ENCODE data around the gene UROS.

The UROS gene

DNA sequence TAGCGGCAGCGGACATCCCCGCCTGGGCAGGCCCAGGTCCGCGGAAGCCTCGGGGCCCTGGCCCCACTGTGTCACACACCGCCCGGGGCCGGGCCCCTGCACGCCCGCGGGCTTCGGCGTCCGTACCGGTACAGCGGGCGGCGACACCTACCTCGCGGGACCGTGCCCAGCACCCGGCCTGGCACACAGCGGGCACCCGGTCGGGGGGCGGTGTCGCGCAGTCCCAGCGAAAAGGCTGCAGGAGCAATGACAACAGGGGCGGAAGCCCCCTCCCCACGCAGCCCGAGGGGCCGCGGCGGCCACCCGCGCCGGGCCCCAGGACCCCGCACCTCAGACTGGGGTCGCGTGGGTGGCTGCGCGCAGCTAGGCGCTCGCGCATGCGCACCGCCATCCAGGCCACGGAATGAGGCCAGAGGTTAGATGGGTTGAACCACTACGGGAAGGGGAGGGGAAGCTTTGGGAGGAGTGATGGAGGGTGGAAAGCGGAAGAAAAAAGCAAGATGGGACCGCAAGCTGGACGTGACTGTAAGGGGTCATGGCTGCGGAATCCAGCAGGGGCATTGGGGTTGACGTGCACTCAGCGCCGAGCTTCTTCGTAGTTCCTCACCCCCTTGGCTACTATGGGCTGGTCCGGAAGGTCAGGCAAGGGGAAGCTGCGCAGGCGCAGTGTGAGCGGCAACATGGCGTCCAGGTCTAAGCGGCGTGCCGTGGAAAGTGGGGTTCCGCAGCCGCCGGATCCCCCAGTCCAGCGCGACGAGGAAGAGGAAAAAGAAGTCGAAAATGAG is at the start of gene UROS, which contains the start of gene BCCIP:
Gene UROS (minus strand): TSS at position 381 of the 785 bp plus-strand sequence. CDS start 6,759 bp downstream, outside the sequence.
Gene BCCIP (plus strand): TSS at position 669 of the 785 bp plus-strand sequence. CDS start 12 bp downstream, at position 681.
- peak; percentile 72 to 85 (median 79) for DNase-seq (ENCODE audit: low read depth in 2 of 3, low spot score in 1 of 3)

DNA sequence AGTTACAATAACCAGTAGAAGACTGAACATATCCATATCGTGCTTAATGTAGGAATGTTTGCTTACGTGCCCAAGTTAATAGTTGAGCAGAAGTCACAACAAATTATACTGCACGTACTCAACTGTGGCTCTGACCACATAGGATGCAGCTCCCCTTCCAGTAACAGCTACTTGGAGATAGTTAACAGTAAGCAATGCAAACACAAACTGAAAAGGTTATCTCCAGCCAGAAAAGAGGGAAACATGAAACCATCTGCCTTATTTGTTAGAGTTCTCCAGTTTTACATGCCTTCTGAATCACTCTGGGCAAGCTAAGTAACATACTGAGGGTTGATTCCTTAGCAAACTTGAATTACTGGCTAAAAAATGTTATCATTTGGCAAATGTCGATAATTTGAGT is 48.3 kb upstream of the UROS start:
- no peak for DNase-seq (ENCODE audit: low read depth in 2 of 3, low spot score in 1 of 3)

DNA sequence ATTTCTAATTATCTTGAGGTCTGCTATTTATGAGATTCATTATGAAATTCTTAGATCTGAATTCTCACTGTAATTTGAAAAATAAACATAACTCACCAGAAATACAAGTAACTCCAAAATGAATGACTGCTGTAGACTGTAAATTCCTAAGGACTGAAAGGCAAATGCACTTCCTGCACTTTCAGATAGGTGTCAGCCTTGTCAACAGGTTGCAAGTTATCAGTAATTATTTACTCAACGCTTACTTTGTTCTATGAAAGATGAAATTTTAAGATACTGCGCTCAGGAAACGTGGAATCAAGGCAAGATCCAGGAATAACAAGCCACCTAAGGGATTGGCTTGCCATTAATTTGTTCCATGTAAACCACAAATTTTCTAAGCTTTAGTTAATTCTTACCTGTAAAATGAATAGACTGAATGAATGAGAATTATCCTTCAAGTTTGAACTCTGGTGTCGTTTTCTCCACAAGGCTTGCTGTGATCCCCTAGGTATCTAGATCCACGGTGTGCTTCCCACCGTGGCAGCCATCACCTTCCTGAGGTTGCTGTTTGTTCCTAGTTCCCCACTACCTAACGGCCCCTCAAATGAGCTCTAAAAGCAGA is 45.4 kb upstream of the UROS start:
- no peak for DNase-seq (ENCODE audit: low read depth in 2 of 3, low spot score in 1 of 3)

DNA sequence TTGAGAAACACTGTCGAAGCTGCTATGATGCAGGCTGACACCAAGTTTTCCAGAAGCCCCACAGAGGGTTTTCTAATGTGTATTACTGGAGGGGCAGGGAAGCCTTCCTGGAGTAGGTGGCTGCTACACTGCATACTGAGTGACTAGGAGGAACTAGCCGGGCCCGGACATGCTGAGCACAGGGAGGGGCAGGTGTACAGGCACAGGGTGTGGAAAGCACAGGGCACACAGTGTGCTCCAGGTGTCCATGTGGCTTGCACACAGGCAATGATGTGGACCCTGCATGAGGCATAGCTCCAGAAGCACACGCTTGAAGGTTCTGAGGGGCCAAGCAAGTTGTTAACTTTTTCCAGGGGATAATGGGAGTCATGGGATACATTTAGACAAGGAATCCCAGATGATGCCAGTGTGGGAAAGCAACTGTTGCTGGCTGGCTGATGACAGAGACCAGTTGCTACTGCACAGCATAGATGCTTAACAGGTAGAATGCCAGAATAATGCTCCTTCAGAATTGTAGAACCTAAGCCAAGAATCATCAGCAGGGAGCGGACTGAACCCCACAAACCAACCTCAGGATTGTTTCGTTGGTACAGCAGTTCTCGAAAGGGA is 43.5 kb upstream of the UROS start:
- DNase-seq (ENCODE audit: low read depth in 2 of 3, low spot score in 1 of 3), result no peak

DNA sequence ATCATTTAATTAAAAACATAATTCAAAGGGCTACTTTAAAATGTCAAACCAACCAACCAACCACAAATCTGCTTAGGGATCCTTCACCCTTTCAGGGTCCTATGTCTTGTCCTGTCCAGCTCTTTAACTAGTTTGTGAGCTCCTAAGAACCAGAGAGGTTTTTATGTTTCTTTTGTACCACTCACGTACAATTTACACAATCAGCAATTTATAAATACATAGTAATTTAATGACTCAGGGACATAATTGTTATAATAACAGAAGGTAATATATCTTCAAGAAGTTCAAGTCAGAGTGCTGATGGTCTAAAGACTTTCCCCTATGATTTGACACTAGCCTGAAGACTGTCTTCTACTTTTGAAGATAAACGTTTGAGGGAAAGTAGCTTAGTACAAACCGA is 42.1 kb upstream of the UROS start:
- no peak for DNase-seq (ENCODE audit: low read depth in 2 of 3, low spot score in 1 of 3)

DNA sequence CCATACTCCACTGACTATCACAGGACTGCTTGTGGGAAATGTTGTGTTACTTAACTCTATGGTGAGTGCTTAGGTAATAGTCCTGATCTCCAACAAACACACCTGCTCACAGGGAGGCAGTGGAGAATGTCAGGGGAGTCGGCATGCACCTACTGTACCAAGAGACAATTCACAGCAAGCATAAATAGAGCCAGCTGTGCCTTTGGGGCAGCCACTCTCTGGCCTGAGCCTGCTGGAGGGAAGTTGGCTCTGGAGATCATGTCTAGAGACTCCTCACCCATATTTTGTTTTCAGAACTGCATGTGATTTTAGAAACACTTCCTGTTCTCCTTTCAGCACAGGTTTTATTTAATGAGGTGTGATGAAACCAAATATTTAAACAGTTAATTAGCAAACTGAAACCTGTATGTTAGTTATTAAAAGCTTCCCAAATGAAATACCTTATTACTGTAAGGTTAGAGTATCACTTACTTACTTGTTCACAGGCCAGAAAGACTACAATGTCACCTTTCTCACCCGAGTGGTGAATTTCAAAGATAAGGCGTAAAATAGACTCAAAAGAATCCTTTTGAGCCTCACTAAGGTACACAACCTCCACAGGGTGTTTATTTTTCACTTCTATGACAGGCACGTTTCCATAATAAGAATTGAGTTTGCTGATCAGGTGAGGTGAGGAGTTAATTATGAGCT is 36.2 kb upstream of the UROS start:
- no peak for DNase-seq (ENCODE audit: low read depth in 2 of 3, low spot score in 1 of 3)

DNA sequence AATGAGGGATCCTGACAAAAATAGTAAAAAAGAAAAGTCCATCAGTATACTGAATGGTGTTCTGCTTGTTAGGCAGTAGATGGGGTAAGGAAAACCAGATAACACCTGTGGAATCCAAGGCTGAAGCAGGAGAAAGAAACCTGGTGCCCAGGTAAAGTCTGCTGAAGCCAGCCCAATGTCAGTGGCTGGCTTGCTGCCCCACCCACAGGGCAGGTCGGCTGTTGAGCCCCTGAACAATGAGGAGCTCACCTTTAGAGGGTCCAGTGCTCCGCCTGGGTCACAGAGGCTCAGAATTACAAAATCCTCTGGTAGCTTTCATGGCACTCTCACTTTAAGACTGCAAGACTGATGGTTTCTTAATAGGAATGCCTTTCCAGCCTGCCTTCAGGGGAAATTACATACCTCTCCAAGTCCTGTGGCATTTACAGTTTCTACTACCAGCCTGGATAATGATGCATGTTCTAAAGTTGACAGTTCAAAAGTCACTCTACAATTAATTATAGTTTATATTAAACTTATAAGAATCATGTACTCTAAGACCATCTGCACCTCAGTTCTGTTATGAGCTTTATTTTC is 34.2 kb upstream of the UROS start:
- DNase-seq (ENCODE audit: low read depth in 2 of 3, low spot score in 1 of 3), result no peak

DNA sequence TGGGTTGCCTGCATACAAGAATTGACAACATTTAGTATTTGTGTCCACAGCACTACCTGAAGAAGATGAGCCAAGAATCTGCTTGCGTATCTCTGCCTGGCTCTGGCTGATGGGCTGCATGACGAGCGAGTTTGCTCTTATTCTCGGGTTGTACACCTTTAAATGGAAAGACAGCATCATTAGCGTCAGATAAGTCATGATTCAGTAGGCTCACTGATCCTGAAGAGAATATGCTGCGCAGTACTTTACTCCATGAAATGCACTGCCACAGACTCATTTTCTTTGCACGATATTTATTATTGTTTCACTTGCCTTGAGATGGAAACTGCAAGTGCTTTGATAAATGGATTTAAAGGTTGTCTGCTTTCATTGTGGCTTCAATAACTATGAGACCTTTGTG is 29.4 kb upstream of the UROS start:
- DNase-seq (ENCODE audit: low read depth in 2 of 3, low spot score in 1 of 3), result no peak

DNA sequence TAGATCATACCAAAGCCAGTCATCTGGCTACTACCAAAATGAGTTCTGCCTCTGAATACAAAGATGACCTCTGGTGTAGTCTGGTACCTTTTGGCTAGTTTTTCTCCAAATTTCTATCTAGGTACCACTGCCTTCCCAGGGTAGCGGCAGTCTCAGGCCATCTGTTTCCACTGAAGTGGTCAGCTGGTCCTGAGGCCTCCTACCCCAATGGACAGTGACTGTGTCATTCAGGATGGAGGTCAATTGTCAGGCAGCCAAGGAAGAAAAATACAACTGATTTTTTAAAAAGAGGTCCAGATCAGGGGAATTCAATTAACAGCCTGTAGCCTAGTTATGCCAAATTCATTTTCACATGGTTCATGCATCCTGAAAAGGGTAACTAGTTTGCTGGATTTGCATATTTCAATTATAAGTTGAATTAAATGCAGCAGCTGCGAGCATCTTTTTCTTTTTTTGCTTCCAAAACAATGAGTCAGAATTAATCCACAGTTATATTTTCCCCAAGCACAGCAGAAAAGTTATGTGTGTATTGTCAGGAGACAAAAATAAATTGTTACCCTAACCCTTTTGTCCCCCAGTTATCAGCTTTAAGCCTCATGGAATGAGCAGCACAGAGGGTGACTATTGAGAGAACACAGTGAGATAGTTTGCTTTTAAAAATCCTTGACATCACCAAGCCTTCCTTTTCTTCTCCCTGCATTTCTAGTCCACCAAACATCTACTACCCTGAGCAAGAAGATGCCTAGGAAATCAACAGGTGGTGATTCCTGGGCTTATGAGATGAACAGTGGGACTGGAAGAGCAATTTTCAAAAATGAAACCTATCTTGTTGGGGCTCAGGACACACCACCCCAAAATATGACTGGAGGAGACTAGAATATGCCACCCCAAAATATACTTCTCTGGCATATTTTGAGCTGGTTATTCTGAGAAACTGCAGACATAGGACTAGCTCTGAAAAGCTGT is 28.0 kb upstream of the UROS start:
- no peak for DNase-seq (ENCODE audit: low read depth in 2 of 3, low spot score in 1 of 3)

DNA sequence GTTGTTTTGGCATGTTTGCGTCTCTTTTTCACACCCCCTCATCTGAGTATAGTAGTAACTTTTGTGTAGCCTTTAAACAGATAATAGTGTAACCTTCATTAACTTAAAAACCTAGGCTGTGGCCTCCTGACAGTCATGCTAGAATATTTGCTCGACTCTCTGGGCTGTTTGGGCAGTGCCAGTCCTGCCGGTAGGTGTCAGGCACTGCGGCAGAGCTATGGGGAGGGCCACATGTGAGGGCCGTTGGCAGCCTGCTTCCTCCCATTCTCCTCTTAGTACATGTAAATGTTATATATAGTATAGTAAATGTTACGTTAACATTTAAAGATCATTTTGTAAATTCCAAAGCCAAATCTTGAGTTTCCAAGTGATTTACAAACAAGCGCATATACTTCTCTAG is 26.4 kb upstream of the UROS start:
- DNase-seq (ENCODE audit: low read depth in 2 of 3, low spot score in 1 of 3), result no peak

DNA sequence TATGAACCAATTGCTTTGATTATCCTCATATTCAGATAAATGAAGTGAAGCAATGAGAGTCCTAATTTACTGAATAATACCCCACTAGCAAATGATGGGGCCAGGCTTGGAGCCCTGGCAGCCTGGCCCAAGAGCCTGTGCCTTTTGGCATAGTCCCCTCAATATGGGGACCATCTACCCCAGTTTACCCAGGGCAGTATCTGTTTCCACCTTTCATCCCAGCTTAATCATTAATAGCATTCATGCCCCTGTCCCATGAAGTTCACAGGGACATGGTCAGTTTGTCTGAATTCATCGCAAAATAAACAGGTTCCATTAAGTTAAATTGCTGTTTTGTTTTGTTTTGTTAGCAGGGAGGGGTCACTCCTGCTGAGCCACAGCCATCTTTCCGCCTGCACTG is 25.8 kb upstream of the UROS start:
- DNase-seq (ENCODE audit: low read depth in 2 of 3, low spot score in 1 of 3), result no peak

DNA sequence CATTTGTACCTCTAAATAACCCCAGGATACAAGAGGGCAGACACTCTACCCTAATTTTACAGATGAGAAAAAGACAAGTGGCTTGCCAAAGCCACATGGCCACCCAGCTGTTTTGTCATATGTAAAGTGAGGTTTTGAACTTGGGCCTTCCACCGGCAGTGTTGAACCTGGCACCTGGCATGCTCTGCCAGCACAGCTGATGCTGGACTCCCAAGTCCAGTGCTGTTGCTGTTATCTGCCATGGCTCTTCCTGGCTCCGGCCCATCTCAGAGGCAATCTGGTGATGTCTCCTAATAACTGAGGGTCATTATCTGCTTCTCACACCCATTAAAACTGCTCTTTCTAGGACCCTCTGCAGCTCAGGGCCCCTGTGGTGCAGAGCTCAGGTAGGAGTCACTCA is 25.3 kb upstream of the UROS start:
- no peak for DNase-seq (ENCODE audit: low read depth in 2 of 3, low spot score in 1 of 3)

DNA sequence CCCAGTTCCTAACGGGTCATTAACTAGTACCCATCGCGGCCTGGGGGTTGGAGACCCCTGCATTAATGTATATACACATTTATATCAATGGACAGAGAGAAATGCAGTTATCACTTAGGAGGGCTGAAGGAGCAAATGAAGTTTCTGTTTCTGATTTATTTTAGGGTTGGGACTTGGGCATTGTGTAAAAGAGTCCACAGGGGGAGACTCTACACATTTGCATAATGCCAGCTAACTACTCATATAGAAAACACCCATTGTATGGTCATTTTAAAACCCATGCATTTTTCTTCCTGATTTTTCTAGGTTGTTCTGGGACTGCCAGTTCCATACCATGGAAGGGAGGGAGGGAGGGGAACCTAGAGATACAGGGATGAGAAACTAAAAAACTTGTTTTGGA is 23.8 kb upstream of the UROS start:
- no peak for DNase-seq (ENCODE audit: low read depth in 2 of 3, low spot score in 1 of 3)

DNA sequence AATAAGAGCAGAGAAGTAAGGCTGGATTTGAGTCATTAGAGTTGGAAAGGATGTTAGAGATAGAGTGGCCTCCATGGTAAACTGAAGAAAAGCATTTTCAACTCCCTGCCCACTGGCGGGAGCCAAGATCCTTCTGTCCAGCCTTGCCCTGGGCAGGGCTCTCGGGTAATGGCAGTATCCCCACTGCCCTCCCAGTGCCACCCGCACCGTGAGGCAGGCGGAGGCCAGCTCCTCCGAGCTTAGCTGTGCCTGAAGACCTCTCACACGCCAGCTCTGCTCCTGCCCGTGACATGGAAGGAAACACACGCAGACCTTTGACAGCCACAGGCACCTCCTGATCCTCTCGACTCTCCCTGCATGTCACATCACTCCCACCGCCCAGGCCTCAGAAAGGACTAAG is 22.6 kb upstream of the UROS start:
- DNase-seq (ENCODE audit: low read depth in 2 of 3, low spot score in 1 of 3), result no peak

DNA sequence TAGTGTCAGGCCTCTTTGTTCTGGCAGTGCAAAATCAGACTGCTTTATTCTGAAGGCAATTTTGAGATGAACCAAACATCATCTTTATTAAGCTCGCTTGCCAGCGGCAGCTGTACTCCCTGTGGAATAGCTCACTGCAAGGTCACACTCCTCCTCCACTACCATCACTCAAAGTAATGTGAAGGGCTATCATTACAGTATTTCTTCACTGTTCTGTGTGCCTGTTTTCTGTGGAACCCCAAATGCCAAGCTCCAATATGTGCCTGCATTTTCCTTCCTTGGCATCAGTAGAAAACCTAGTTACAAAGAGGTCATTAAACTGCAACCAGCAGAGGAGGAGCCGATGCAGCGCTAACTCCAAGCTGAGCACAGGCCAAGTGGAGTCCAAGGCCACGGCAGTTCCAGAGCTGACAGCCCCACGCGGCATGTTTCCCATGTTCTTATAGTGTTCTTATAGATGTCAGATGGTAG is 21.7 kb upstream of the UROS start:
- no peak for DNase-seq (ENCODE audit: low read depth in 2 of 3, low spot score in 1 of 3)

DNA sequence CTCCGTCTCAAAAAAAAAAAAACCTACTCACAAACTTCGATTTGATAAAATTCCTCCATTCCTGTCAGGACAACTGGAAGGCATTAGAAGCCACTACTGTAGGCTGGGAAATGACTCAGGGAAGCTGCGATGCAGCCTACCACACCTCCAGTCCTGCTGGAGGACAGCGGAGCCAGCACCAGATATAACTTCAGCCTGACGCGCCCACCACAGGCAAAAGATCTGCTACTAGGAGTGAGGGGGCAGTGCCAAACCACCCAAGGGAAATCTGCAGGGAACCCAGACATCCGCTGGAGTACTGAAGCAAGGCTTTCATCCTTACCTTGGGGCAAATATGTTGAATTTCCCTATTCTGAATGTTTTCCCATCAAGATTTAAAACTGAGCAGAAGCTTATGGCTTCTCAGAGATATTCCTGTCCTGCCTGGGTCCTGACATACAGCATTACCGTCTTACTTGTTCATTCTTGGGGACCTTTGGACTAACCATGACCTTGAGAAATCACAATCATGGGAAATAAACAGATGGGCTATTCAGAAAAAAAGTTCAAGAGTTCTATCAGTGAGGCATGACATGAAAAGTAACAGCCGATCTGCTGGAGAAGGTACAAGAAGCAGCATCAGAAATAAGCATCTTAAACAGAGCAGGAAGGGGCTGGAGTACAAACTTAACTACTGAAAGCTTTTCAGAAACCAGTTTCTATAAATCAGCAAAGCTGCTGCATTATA is 20.7 kb upstream of the UROS start:
- DNase-seq (ENCODE audit: low read depth in 2 of 3, low spot score in 1 of 3), result no peak

DNA sequence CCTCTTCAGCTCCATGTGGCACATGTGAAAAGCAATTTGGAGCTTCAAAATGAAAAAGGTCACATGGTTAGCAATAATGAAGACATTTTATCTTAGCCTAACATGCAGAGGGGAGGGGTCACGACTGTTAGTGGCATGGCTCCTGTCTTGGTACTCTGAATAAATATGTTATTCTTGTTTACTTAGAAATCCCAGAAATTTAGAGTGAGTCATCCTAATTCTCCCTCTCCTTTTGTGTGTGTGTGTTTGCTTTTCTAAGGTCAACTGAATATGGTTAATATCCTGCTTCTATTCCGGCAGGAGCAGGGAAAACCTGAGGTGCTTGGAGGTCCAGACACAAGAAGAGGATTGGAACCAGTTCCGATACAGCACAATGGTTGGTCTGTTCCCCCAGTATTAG is 17.9 kb upstream of the UROS start:
- DNase-seq (ENCODE audit: low read depth in 2 of 3, low spot score in 1 of 3), result no peak

DNA sequence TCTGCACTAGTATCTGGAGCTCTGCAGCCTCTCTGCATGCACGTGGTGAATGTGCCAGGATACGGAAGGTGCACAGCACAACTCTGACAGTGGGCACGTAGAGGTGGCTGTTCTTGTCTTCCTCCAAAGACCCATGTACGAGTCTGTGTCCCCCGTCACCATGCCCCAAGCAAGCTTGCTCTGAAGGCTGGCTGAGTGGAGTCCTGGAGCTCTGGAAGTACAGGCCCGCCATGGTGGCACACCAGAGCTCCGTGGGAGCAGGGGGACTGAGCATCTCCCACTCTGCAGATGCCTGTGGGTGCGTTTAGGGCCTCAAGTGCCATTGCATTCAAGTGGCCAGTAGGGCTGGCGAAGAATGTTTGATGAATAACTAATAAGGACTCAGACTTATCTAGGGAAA is 17.3 kb upstream of the UROS start:
- DNase-seq (ENCODE audit: low read depth in 2 of 3, low spot score in 1 of 3), result no peak

DNA sequence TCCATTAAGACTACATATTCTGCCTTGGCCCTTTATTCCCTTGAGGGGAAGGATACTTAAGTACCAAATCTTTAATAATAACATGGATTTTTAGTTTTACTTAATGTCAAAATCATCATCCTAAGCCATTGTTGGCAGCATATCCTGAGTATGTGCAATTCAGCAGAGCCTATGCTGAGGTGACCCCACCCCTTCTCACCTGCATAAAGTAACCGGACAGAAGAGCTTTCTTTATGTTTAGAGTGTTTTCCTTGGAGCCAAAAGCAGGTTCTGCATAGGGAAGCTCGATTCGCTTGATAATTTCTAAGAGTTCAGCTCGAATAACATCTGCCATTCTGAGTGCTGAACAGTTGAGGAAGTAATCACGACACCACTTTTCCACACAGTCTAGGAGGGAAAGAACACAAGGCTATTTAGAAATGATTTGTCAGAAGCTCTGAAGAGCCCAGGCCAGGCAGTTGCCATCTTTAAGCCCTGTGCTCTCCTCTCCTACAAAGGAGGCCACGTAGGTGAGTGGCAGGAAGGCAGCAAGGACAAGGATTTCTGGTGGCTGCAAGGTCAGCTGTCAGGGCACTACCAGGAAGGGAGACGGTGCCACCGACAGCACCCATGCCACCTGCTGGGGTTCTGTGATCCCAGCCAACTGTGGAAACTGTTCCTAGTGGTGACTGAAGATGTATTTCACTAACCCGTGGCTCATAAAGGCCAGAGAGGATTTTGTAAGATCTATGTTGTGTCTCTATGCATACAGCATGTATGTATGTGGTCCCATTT is 15.9 kb upstream of the UROS start:
- DNase-seq (ENCODE audit: low read depth in 2 of 3, low spot score in 1 of 3), result no peak
